ENCODE measurements around the gene IMP4. TPM values are rescaled to one million over a fixed set of nuclear protein-coding genes. Genes with fewer than 3 reads are reported as not detected.
"Not testable (repeated sequence)": the region's sequence is repeated elsewhere in the genome, so short reads cannot be mapped to it uniquely, and the experiment has no call there.

Gene IMP4
- total and polyA plus RNA-seq, 2 donors (not counting 1 experiment from before 2014, with no cell fraction given): 102 to 164 TPM

- Histone ChIP-seq H3K4me1 (ENCODE audit: control insufficient read depth in 2 of 2, insufficient read depth in 2 of 2, low read length in 2 of 2) (peaks cover 4 to 7% of the 10 kb centered on the region in 2 donors), H3K4me2 (replicated peaks; ENCODE audit: low read depth, low read length, poor library complexity, severe bottlenecking) (peak overlapping the region; percentile 62), H3K27ac (ENCODE audit: low read length in 2 of 2) (no peak overlapping the region), H3K36me3 (replicated peaks in 1 of 2; ENCODE audit: control extremely low read depth in 1 of 2, control insufficient read depth in 1 of 2, extremely low read depth in 1 of 2, insufficient read depth in 2 of 2, low read length in 1 of 2) (no peaks in the 10 kb centered on the region), H4K20me1 (ENCODE audit: control insufficient read depth, insufficient read depth, low read length, poor library complexity, severe bottlenecking) (no peaks in the 10 kb centered on the region), H2AFZ (ENCODE audit: insufficient read depth, low read depth, low read length, poor library complexity, severe bottlenecking) (peak overlapping the region; percentile 69), H3K9me3 (ENCODE audit: control extremely low read depth in 1 of 3, control insufficient read depth in 2 of 3, insufficient read depth in 1 of 3, low read length in 2 of 3) (no peaks in the 10 kb centered on the region), H3K4me3 (ENCODE audit: control extremely low read depth in 1 of 5, extremely low read depth in 1 of 5, insufficient read depth in 1 of 5, low read depth in 2 of 5, low read length in 4 of 5) (peak overlapping the region in 1 of 5 experiments; percentile 4), H3K27me3 (replicated peaks in 1 of 4; ENCODE audit: control extremely low read depth in 1 of 4, control insufficient read depth in 3 of 4, insufficient read depth in 4 of 4, low read length in 3 of 4) (peaks cover 0 to 16% (median 4%) of the 10 kb centered on the region in 4 experiments), H3K79me2 (ENCODE audit: control insufficient read depth, insufficient read depth, low read length) (no peaks in the 10 kb centered on the region), H3K9ac (ENCODE audit: low read length) (no peak overlapping the region)
- POLR2A ChIA-PET: no interaction called here
- Mint-ChIP-seq H3K9me3 (ENCODE audit: insufficient read depth) (no peaks in the 10 kb centered on the region), H3K4me1 (peaks cover 6% of the 10 kb centered on the region), H3K4me3 (peak overlapping the region; percentile 26), H3K27me3 (peaks cover 25% of the 10 kb centered on the region), H3K27ac (no peak overlapping the region)
- TF ChIP-seq, protein P1, sequence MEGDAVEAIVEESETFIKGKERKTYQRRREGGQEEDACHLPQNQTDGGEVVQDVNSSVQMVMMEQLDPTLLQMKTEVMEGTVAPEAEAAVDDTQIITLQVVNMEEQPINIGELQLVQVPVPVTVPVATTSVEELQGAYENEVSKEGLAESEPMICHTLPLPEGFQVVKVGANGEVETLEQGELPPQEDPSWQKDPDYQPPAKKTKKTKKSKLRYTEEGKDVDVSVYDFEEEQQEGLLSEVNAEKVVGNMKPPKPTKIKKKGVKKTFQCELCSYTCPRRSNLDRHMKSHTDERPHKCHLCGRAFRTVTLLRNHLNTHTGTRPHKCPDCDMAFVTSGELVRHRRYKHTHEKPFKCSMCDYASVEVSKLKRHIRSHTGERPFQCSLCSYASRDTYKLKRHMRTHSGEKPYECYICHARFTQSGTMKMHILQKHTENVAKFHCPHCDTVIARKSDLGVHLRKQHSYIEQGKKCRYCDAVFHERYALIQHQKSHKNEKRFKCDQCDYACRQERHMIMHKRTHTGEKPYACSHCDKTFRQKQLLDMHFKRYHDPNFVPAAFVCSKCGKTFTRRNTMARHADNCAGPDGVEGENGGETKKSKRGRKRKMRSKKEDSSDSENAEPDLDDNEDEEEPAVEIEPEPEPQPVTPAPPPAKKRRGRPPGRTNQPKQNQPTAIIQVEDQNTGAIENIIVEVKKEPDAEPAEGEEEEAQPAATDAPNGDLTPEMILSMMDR (IDR thresholded peaks at IDR 0.05): peak; percentile 98
- no peak for TF ChIP-seq EZH2 (IDR thresholded peaks at IDR 0.05; ENCODE audit: borderline replicate concordance, insufficient read depth, low read depth, low read length, poor library complexity, severe bottlenecking)
- ATAC-seq (ENCODE audit: low read depth): peak; percentile 86
- CTCF ChIA-PET: interaction anchor here (0.6 to 8.3 kb wide), 11 partner anchors 10 to 404 kb away, joined by 3 to 145 read pairs (median 4); partner anchors contain the start of genes IMP4, MZT2B and SMPD4
- 34% methylated on average over 26 of the region's 29 CpGs for WGBS (ENCODE audit: insufficient coverage)
- peak; percentile 75 for DNase-seq
- intact Hi-C loops (cut with micrococcal nuclease): loop anchor here (2.0 kb wide), 1 partner anchor 150 kb away; the partner anchor contains the start of gene MZT2B
Observed at GRCh38 chr2:130332271-130333073, 10.2 kb upstream of the IMP4 start.

DNA sequence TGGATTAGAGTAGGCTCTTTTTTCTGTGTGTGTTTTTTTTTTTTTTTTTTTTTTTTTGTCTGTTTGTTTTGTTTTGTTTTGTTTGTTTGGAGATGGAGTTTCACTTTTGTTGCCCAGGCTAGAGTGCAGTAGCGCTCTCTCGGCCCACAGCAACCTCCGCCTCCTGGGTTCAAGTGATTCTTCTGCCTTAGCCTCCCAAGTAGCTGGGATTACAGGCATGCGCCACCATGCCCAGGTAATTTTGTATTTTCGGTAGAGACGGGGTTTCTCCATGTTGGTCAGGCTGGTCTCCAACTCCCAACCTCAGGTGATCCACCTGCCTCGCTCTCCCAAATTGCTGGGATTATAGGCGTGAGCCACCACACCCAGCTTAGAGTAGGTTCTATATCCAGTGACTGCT lies 9.4 kb upstream of the IMP4 start:
- H3K4me3 ChIP-seq (ENCODE audit: control extremely low read depth in 1 of 5, extremely low read depth in 1 of 5, insufficient read depth in 1 of 5, low read depth in 2 of 5, low read length in 4 of 5); H3K4me3 Mint-ChIP-seq; ATAC-seq (ENCODE audit: low read depth); DNase-seq; POLR2A ChIA-PET; H3K27ac Mint-ChIP-seq; H3K4me2 ChIP-seq (replicated peaks; ENCODE audit: low read depth, low read length, poor library complexity, severe bottlenecking); H2AFZ ChIP-seq (ENCODE audit: insufficient read depth, low read depth, low read length, poor library complexity, severe bottlenecking); H3K9me3 Mint-ChIP-seq (ENCODE audit: insufficient read depth); H3K9me3 ChIP-seq (ENCODE audit: control extremely low read depth in 1 of 3, control insufficient read depth in 2 of 3, insufficient read depth in 1 of 3, low read length in 2 of 3); H3K36me3 ChIP-seq (replicated peaks in 1 of 2; ENCODE audit: control extremely low read depth in 1 of 2, control insufficient read depth in 1 of 2, extremely low read depth in 1 of 2, insufficient read depth in 2 of 2, low read length in 1 of 2); H4K20me1 ChIP-seq (ENCODE audit: control insufficient read depth, insufficient read depth, low read length, poor library complexity, severe bottlenecking); H3K9ac ChIP-seq (ENCODE audit: low read length); H3K79me2 ChIP-seq (ENCODE audit: control insufficient read depth, insufficient read depth, low read length); H3K4me1 Mint-ChIP-seq; H3K4me1 ChIP-seq (ENCODE audit: control insufficient read depth in 2 of 2, insufficient read depth in 2 of 2, low read length in 2 of 2); H3K27ac ChIP-seq (ENCODE audit: low read length in 2 of 2): not testable (repeated sequence)
- peaks cover 0 to 16% (median 4%) of the 10 kb centered on the region in 4 experiments for H3K27me3 ChIP-seq (replicated peaks in 1 of 4; ENCODE audit: control extremely low read depth in 1 of 4, control insufficient read depth in 3 of 4, insufficient read depth in 4 of 4, low read length in 3 of 4)
- CTCF ChIA-PET: interaction anchor here (0.6 to 8.3 kb wide), 10 partner anchors 9 to 405 kb away, joined by 3 to 145 read pairs (median 4); partner anchors contain the start of genes IMP4, MZT2B and SMPD4
- intact Hi-C loops (cut with micrococcal nuclease): loop anchor here (2.0 kb wide), 1 partner anchor 150 kb away; the partner anchor contains the start of gene MZT2B
- 86% methylated on average over 5 of the region's 8 CpGs for WGBS (ENCODE audit: insufficient coverage)
- H3K27me3 Mint-ChIP-seq: peaks cover 22% of the 10 kb centered on the region

Data from B cell (primary cell).